Activated CD4-positive, alpha-beta T cell treated with anti-CD3 and anti-CD28 coated beads for 36 hours (primary cell): Measurements from ENCODE around the gene MAP7. TPM values are rescaled to one million over a fixed set of nuclear protein-coding genes. Genes with fewer than 3 reads are reported as not detected.

Experiments used
- ATAC-seq: fragments of 200-7000 bp; cut with Tn5 transposase; one replicate; pipeline ENCODE4 v1.10.0; 2021; ENCODE audit warnings: mild to moderate bottlenecking, moderate library complexity
- CTCF ChIA-PET: fragments of 350-600 bp; sonication (Branson Sonifier 250); formaldehyde crosslinking; loops from one replicate; lab custom pipeline; 2021; ENCODE audit warnings: antibody characterized with exemption; lab: Charles Lee
- POLR2A ChIA-PET: fragments of 350-600 bp; sonication (Branson Sonifier 250); formaldehyde crosslinking; loops from one replicate; lab custom pipeline; 2021; ENCODE audit warnings: antibody characterized with exemption, inconsistent platforms; lab: Charles Lee
- DNase-seq: peaks from one replicate; pipeline ENCODE4 v3.0.0-alpha.2; 2020
- H3K27ac Mint-ChIP-seq: one replicate; pipeline ENCODE4 v1.8.0; 2021; ENCODE audit warnings: mixed read lengths
- H3K27me3 Mint-ChIP-seq: one replicate; pipeline ENCODE4 v1.8.0; 2021; ENCODE audit warnings: mixed read lengths
- H3K36me3 Mint-ChIP-seq: one replicate; pipeline ENCODE4 v1.8.0; 2021; ENCODE audit warnings: low read depth, mixed read lengths
- H3K4me1 Mint-ChIP-seq: one replicate; pipeline ENCODE4 v1.8.0; 2021; ENCODE audit warnings: mixed read lengths
- H3K4me3 Mint-ChIP-seq: one replicate; pipeline ENCODE4 v1.8.0; 2021; ENCODE audit warnings: mild to moderate bottlenecking, moderate library complexity, mixed read lengths
- H3K9me3 Mint-ChIP-seq: one replicate; pipeline ENCODE4 v1.8.0; 2021; ENCODE audit warnings: low read depth, mixed read lengths
- intact Hi-C, 2 experiments: fragments of 100-400 bp; cut with DNase I in 1 of 2; cut with micrococcal nuclease in 1 of 2; formaldehyde crosslinking; loops; one replicate each; pipeline versions ENCODE4 v1.14.2 to v1.15.1; 2022 to 2024; cut with DNase I, micrococcal nuclease
- total RNA-seq, 2 experiments: library from RNA; stranded (reverse); gene quantifications; one replicate each; pipeline ENCODE4 v1.2.3, GENCODE V29; 2021

The MAP7 gene
- total RNA-seq, 2 experiments from 2014 or later, result 2.1 to 3.1 TPM

- intact Hi-C loops, result no loop called here
- H3K4me1 Mint-ChIP-seq, result peaks cover 10% of the 10 kb centered on the region
- no peak overlapping the region for H3K27ac Mint-ChIP-seq
- ChIA-PET CTCF (no interaction called here), POLR2A (interaction anchor here (0.9 kb wide), 1 partner anchor 498 kb away, joined by 3 read pairs; the partner anchor contains the start of gene MAP3K5)
- no peak overlapping the region for H3K4me3 Mint-ChIP-seq
- no peak for DNase-seq
- no peaks in the 10 kb centered on the region for H3K9me3 Mint-ChIP-seq
- no peaks in the 10 kb centered on the region for H3K27me3 Mint-ChIP-seq
- no peak for ATAC-seq
- no peaks in the 10 kb centered on the region for H3K36me3 Mint-ChIP-seq
These were observed 255.6 kb downstream of the MAP7 start for GRCh38 chr6:136294621-136295020.

Other genes starting within 250 kb of the MAP7 start
- 1 to 10 TPM; 6.7 to 7.3 TPM for gene MAP3K5, start 242.1 kb upstream of the MAP7 start, total RNA-seq